PC-3 (cell line): ENCODE measurements around the gene SYNJ2. TPM values are rescaled to one million over a fixed set of nuclear protein-coding genes. Genes with fewer than 3 reads are reported as not detected.

ENCODE experiments used
- ATAC-seq: fragments of 200-7000 bp; cut with Tn5 transposase; 2 replicates; pipeline ENCODE4 v1.9.1; 2020; ENCODE audit warnings: mild to moderate bottlenecking, moderate library complexity
- BruUV-seq: library from RNA; stranded (reverse); fragments of 400-500 nt; replicated peaks from 2 replicates; lab custom pipeline; 2021; lab: Mats Ljungman, UMichigan
- CTCF ChIA-PET: fragments of 300-600 bp; sonication (Branson Sonifier 250); formaldehyde crosslinking; loops from one replicate; lab custom pipeline; 2022; ENCODE audit warnings: antibody characterized with exemption; lab: Charles Lee
- POLR2A ChIA-PET: fragments of 300-600 bp; sonication (Branson Sonifier 250); formaldehyde crosslinking; loops from one replicate; lab custom pipeline; 2022; ENCODE audit warnings: antibody characterized with exemption; ENCODE audit not compliant: unreplicated experiment; lab: Charles Lee
- DNase-seq: peaks from one replicate; pipeline ENCODE4 v3.0.0-alpha.2; 2015
- H2AFZ ChIP-seq: fragments of 300-600 bp; sonication (generic); 2 replicates; pipeline ENCODE4 v1.6.0; 2016; ENCODE audit warnings: antibody characterized with exemption, low read length
- H3F3A ChIP-seq: fragments of 300-600 bp; sonication (generic); one replicate; pipeline ENCODE4 v1.6.0; 2017; ENCODE audit warnings: antibody characterized with exemption, low read length, control low read depth, mild to moderate bottlenecking; ENCODE audit not compliant: unreplicated experiment
- H3K27ac ChIP-seq: fragments of 300-600 bp; sonication (generic); 2 replicates; pipeline ENCODE4 v1.5.1; 2016; ENCODE audit warnings: mild to moderate bottlenecking, low read length
- H3K27me3 ChIP-seq: fragments of 300-600 bp; sonication (generic); 2 replicates; pipeline ENCODE4 v1.6.1; 2016; ENCODE audit warnings: low read length, mixed read lengths
- H3K36me3 ChIP-seq: fragments of 300-600 bp; sonication (generic); 2 replicates; pipeline ENCODE4 v1.6.1; 2016; ENCODE audit warnings: low read depth, mixed run types, low read length, mixed read lengths
- H3K4me1 ChIP-seq: fragments of 300-600 bp; sonication (generic); 2 replicates; pipeline ENCODE4 v1.5.1; 2016; ENCODE audit warnings: low read length; ENCODE audit not compliant: insufficient read depth
- H3K4me2 ChIP-seq: fragments of 300-600 bp; sonication (generic); 2 replicates; pipeline ENCODE4 v1.6.0; 2016; ENCODE audit warnings: low read length
- H3K4me3 ChIP-seq: fragments of 300-600 bp; sonication (generic); 2 replicates; pipeline ENCODE4 v1.5.1; 2016; ENCODE audit warnings: mild to moderate bottlenecking, low read length, mixed read lengths
- H3K79me2 ChIP-seq: fragments of 300-600 bp; sonication (generic); 2 replicates; pipeline ENCODE4 v1.6.1; 2017; ENCODE audit warnings: low read length, mixed read lengths
- H3K9ac ChIP-seq: fragments of 300-600 bp; sonication (generic); 2 replicates; pipeline ENCODE4 v1.6.0; 2016; ENCODE audit warnings: mild to moderate bottlenecking, low read length
- H3K9me2 ChIP-seq: fragments of 300-600 bp; sonication (generic); replicated peaks from 2 replicates; pipeline ENCODE4 v1.6.1; 2016; ENCODE audit warnings: mixed run types, low read length, mixed read lengths
- H3K9me3 ChIP-seq: fragments of 300-600 bp; sonication (generic); 2 replicates; pipeline ENCODE4 v1.6.1; 2016; ENCODE audit warnings: low read length, mixed read lengths
- H4K20me1 ChIP-seq: fragments of 300-600 bp; sonication (generic); 2 replicates; pipeline ENCODE4 v1.6.1; 2016; ENCODE audit warnings: low read length, mixed read lengths
- CTCF ChIP-seq: fragments of 300-600 bp; sonication (generic); conservative IDR thresholded peaks from 2 replicates; pipeline ENCODE4 v1.5.1; 2017; ENCODE audit warnings: antibody characterized with exemption, low read depth, mild to moderate bottlenecking, low read length
- EZH2 ChIP-seq: fragments of 300-600 bp; sonication (generic); IDR thresholded peaks from one replicate; pipeline ENCODE4 v1.6.1; 2017; ENCODE audit warnings: antibody characterized with exemption, mild to moderate bottlenecking, low read length; ENCODE audit not compliant: unreplicated experiment
- EZH2phosphoT487 ChIP-seq: fragments of 300-600 bp; sonication (generic); IDR thresholded peaks from 2 replicates; pipeline ENCODE4 v1.6.1; 2018; ENCODE audit warnings: mild to moderate bottlenecking, antibody characterized with exemption, low read length, borderline replicate concordance
- intact Hi-C: fragments of 100-400 bp; cut with micrococcal nuclease; formaldehyde crosslinking; loops from 2 replicates; pipeline ENCODE4 v1.9.0; 2023
- total RNA-seq: library from RNA; depleted of rRNA; stranded (reverse); fragments of >200 nt; gene quantifications from 2 replicates; pipeline ENCODE4 v1.2.3, GENCODE V29; 2014

The SYNJ2 gene
- total RNA-seq, 1 experiment from 2014 or later: 21.5 TPM

GRCh38 chr6:158046201-158047126 lies 64.8 kb downstream of the SYNJ2 start:
- Histone ChIP-seq H3K27ac (peak overlapping the region; percentile 64), H2AFZ (no peak overlapping the region), H3K9ac (no peak overlapping the region; the same call in 1 of the 2 replicates), H3K4me2 (peak overlapping the region; percentile 31; the same call in 1 of the 2 replicates), H3K79me2 (peaks cover 5% of the 10 kb centered on the region), H3K4me3 (no peak overlapping the region), H3K27me3 (no peaks in the 10 kb centered on the region), H3K9me2 (no peaks in the 10 kb centered on the region), H3K36me3 (peaks cover 4% of the 10 kb centered on the region; the same call in 1 of the 2 replicates), H4K20me1 (no peaks in the 10 kb centered on the region), H3K9me3 (no peaks in the 10 kb centered on the region), H3F3A (no peaks in the 10 kb centered on the region), H3K4me1 (peaks cover 37% of the 10 kb centered on the region)
- no TSS peak for BruUV-seq
- intact Hi-C loops: no loop called here
- CTCF ChIA-PET: interaction anchor here (0.5 kb wide), 1 partner anchor 100 kb away, joined by 18 read pairs; no protein-coding TSS in a partner anchor
- ATAC-seq: no peak
- POLR2A ChIA-PET: no interaction called here
- no peak for DNase-seq
- no peak for TF ChIP-seq EZH2phosphoT487
- TF ChIP-seq CTCF: no peak

- CTCF ChIA-PET: no interaction called here
- Histone ChIP-seq H3K4me3 (no peak overlapping the region), H3K27me3 (no peaks in the 10 kb centered on the region), H3K36me3 (peaks cover 4% of the 10 kb centered on the region; the same call in 1 of the 2 replicates), H2AFZ (no peak overlapping the region), H3K4me1 (peaks cover 30% of the 10 kb centered on the region), H3F3A (no peaks in the 10 kb centered on the region), H3K79me2 (no peaks in the 10 kb centered on the region), H3K9me2 (no peaks in the 10 kb centered on the region), H3K9ac (no peak overlapping the region; the same call in 1 of the 2 replicates), H3K27ac (peak overlapping the region; percentile 64), H3K9me3 (no peaks in the 10 kb centered on the region), H3K4me2 (peak overlapping the region; percentile 31; the same call in 1 of the 2 replicates), H4K20me1 (no peaks in the 10 kb centered on the region)
- intact Hi-C loops: no loop called here
- BruUV-seq: no TSS peak
- DNase-seq (peak; percentile 58), ATAC-seq (peak; percentile 27; the same call in 1 of the 2 replicates)
- TF ChIP-seq EZH2phosphoT487 (no peak), CTCF (no peak), EZH2 (no peak)
- POLR2A ChIA-PET: no interaction called here
Measured at GRCh38 chr6:158047127-158047518, 65.5 kb downstream of the SYNJ2 start.
